ELR (cell line): ENCODE measurements around the gene C19orf67.

Experiments used
- DNase-seq: peaks from one replicate; pipeline ENCODE4 v3.0.0-alpha.2; 2015; ENCODE audit warnings: low read depth

The C19orf67 gene

GRCh38 chr19:14107581-14108461 is 22.2 kb upstream of the C19orf67 start:
- peak; percentile 55 for DNase-seq

GRCh38 chr19:14106840-14107239 is 21.3 kb upstream of the C19orf67 start:
- DNase-seq: no peak

GRCh38 chr19:14105680-14106079 is 20.1 kb upstream of the C19orf67 start:
- no peak for DNase-seq

- no peak for DNase-seq
Measured at GRCh38 chr19:14103310-14103709, 17.7 kb upstream of the C19orf67 start.

- no peak for DNase-seq
Measured at GRCh38 chr19:14102756-14103155, 17.2 kb upstream of the C19orf67 start.

GRCh38 chr19:14102102-14102696 is 16.6 kb upstream of the C19orf67 start:
- DNase-seq: no peak

- no peak for DNase-seq
Measured at GRCh38 chr19:14101003-14101545, 15.5 kb upstream of the C19orf67 start.

- no peak for DNase-seq
Measured at GRCh38 chr19:14097532-14098151, 12.1 kb upstream of the C19orf67 start.

- no peak for DNase-seq
Measured at GRCh38 chr19:14096272-14096992, 10.8 kb upstream of the C19orf67 start.

GRCh38 chr19:14094854-14095253 is 9.3 kb upstream of the C19orf67 start:
- no peak for DNase-seq

- no peak for DNase-seq
Measured at GRCh38 chr19:14093117-14093823, 7.7 kb upstream of the C19orf67 start.

GRCh38 chr19:14091813-14092462 is 6.4 kb upstream of the C19orf67 start:
- DNase-seq: peak; percentile 24

- peak; percentile 85 for DNase-seq
Measured at GRCh38 chr19:14091081-14091812, 5.7 kb upstream of the C19orf67 start.

GRCh38 chr19:14090509-14091080 is 5.0 kb upstream of the C19orf67 start, which contains the start of gene SAMD1:
Gene SAMD1 (minus strand): TSS chr19:14090751.
- peak; percentile 88 for DNase-seq

- DNase-seq: peak; percentile 76
Measured at GRCh38 chr19:14089662-14090508, 4.3 kb upstream of the C19orf67 start.

GRCh38 chr19:14089412-14089661 is 3.8 kb upstream of the C19orf67 start:
- DNase-seq: peak; percentile 37

- no peak for DNase-seq
Measured at GRCh38 chr19:14088634-14089411, 3.2 kb upstream of the C19orf67 start.

GRCh38 chr19:14086098-14086497 is 515 bp upstream of the C19orf67 start:
- no peak for DNase-seq

GRCh38 chr19:14082675-14082960 is 3.0 kb downstream of the C19orf67 start:
- DNase-seq: no peak
